ENCODE data around the gene DBNDD1.

GRCh38 chr16:90011908-90012501 is 7.3 kb downstream of the DBNDD1 start:
- TF ChIP-seq POLR2A (IDR thresholded peaks at IDR 0.05; ENCODE audit: low read length) (no peak), GATA1 (IDR thresholded peaks at IDR 0.05; ENCODE audit: low read depth, low read length) (no peak)

Measured in erythroblast (primary cell).